Naive thymus-derived CD4-positive, alpha-beta T cell (primary cell): ENCODE measurements around the gene CCDC187. TPM values are rescaled to one million over a fixed set of nuclear protein-coding genes. Genes with fewer than 3 reads are reported as not detected.
A peak's percentile ranks its signal among the peaks of the same experiment; 100 is the strongest.

Experiments
- ATAC-seq: fragments of 150-1000 bp; cut with Tn5 transposase; 2 replicates; pipeline ENCODE4 v1.10.0; 2021; ENCODE audit warnings: mild to moderate bottlenecking, moderate library complexity
- CTCF ChIA-PET: fragments of 350-600 bp; sonication (Branson Sonifier 250); formaldehyde crosslinking; loops from one replicate; lab custom pipeline; 2021; ENCODE audit warnings: antibody characterized with exemption; lab: Charles Lee
- POLR2A ChIA-PET: fragments of 350-600 bp; sonication (Branson Sonifier 250); formaldehyde crosslinking; loops from one replicate; lab custom pipeline; 2021; ENCODE audit warnings: antibody characterized with exemption, inconsistent platforms; lab: Charles Lee
- DNase-seq, 9 donors: peaks; one replicate each; pipeline versions ENCODE4 v3.0.0 to v3.0.0-alpha.2; 2020 to 2022; ENCODE audit warnings: mixed read lengths in 1 of 9
- H3K27ac ChIP-seq: one replicate; pipeline ENCODE4 v1.7.0; 2013; ENCODE audit warnings: mild to moderate bottlenecking, low read depth, low read length, moderate library complexity
- H3K27me3 ChIP-seq, 2 donors: one replicate each; pipeline ENCODE4 v1.7.0; 2013; ENCODE audit warnings: low read length in 2 of 2, mild to moderate bottlenecking in 2 of 2, moderate library complexity in 2 of 2; ENCODE audit not compliant: control insufficient read depth in 2 of 2, insufficient read depth in 2 of 2
- H3K36me3 ChIP-seq, 3 experiments: 1 replicate in 2 of 3; 2 replicates in 1 of 3; pipeline ENCODE4 v1.7.0; 2013; ENCODE audit warnings: low read length in 3 of 3, mild to moderate bottlenecking in 3 of 3, moderate library complexity in 1 of 3; ENCODE audit not compliant: insufficient read depth in 3 of 3, control insufficient read depth in 2 of 3
- H3K4me1 ChIP-seq, 2 donors: one replicate each; pipeline ENCODE4 v1.7.0; 2013; ENCODE audit warnings: low read length in 2 of 2, mild to moderate bottlenecking in 2 of 2, moderate library complexity in 1 of 2; ENCODE audit not compliant: control insufficient read depth in 2 of 2, insufficient read depth in 2 of 2
- H3K4me3 ChIP-seq: 2 replicates; pipeline ENCODE4 v1.7.0; 2013; ENCODE audit warnings: mild to moderate bottlenecking, low read length
- H3K9me3 ChIP-seq, 3 experiments: 1 replicate in 2 of 3; 2 replicates in 1 of 3; pipeline ENCODE4 v1.7.0; 2013; ENCODE audit warnings: low read length in 3 of 3; ENCODE audit not compliant: control insufficient read depth in 2 of 3
- H3K27ac Mint-ChIP-seq, 9 donors: one replicate each; pipeline ENCODE4 v1.8.0; 2020 to 2022; ENCODE audit warnings: mixed read lengths in 9 of 9, mild to moderate bottlenecking in 8 of 9, moderate library complexity in 5 of 9, inconsistent platforms in 2 of 9
- H3K27me3 Mint-ChIP-seq, 5 donors: one replicate each; pipeline ENCODE4 v1.8.0; 2021 to 2022; ENCODE audit warnings: mixed read lengths in 5 of 5, mild to moderate bottlenecking in 1 of 5
- H3K36me3 Mint-ChIP-seq, 5 donors: one replicate each; pipeline ENCODE4 v1.8.0; 2020 to 2022; ENCODE audit warnings: mixed read lengths in 5 of 5, mild to moderate bottlenecking in 3 of 5, inconsistent platforms in 1 of 5
- H3K4me1 Mint-ChIP-seq, 7 donors: one replicate each; pipeline ENCODE4 v1.8.0; 2020 to 2022; ENCODE audit warnings: mixed read lengths in 7 of 7, mild to moderate bottlenecking in 3 of 7, inconsistent platforms in 1 of 7
- H3K4me3 Mint-ChIP-seq, 10 donors: one replicate each; pipeline ENCODE4 v1.8.0; 2020 to 2022; ENCODE audit warnings: mild to moderate bottlenecking in 10 of 10, mixed read lengths in 10 of 10, moderate library complexity in 6 of 10, inconsistent platforms in 2 of 10
- H3K9me3 Mint-ChIP-seq, 11 donors: one replicate each; pipeline ENCODE4 v1.8.0; 2020 to 2022; ENCODE audit warnings: mixed read lengths in 11 of 11, mild to moderate bottlenecking in 4 of 11, inconsistent platforms in 1 of 11, moderate library complexity in 1 of 11
- intact Hi-C, 2 donors: fragments of 100-400 bp; cut with micrococcal nuclease; formaldehyde crosslinking; loops; one replicate each; pipeline ENCODE4 v1.15.1; 2023
- polyA plus RNA-seq, 2 donors: library from polyadenylated mRNA; unstranded; fragments of 300-500 nt; fragmentation: Illumina TruSeq; gene quantifications; one replicate each; pipeline ENCODE4 v1.2.3, GENCODE V29; 2021
- total RNA-seq, 6 experiments: library from RNA in 5 of 6; stranded (reverse) in 5 of 6; gene quantifications; 1 replicate in 5 of 6; 2 replicates in 1 of 6; pipeline ENCODE4 v1.2.3 and lab custom pipeline; 2021 to 2026

CCDC187 gene
- total and polyA plus RNA-seq, 7 experiments from 2014 or later, result 0.10 TPM; not detected in 6

GRCh38 chr9:136258786-136259516 lies 44.9 kb downstream of the CCDC187 start:
- Histone ChIP-seq H3K27ac (no peak overlapping the region), H3K27me3 (no peaks in the 10 kb centered on the region), H3K36me3 (no peaks in the 10 kb centered on the region), H3K4me3 (no peak overlapping the region), H3K4me1 (no peaks in the 10 kb centered on the region), H3K9me3 (no peaks in the 10 kb centered on the region)
- DNase-seq (no peak), ATAC-seq (no peak)
- POLR2A ChIA-PET, result no interaction called here
- H3K27me3 Mint-ChIP-seq, result no peaks in the 10 kb centered on the region
- intact Hi-C loops, result no loop called here
- H3K9me3 Mint-ChIP-seq, result no peaks in the 10 kb centered on the region
- H3K27ac Mint-ChIP-seq, result no peak overlapping the region
- CTCF ChIA-PET, result no interaction called here
- H3K4me1 Mint-ChIP-seq, result no peaks in the 10 kb centered on the region
- no peak overlapping the region for H3K4me3 Mint-ChIP-seq
- no peaks in the 10 kb centered on the region for H3K36me3 Mint-ChIP-seq

DNA sequence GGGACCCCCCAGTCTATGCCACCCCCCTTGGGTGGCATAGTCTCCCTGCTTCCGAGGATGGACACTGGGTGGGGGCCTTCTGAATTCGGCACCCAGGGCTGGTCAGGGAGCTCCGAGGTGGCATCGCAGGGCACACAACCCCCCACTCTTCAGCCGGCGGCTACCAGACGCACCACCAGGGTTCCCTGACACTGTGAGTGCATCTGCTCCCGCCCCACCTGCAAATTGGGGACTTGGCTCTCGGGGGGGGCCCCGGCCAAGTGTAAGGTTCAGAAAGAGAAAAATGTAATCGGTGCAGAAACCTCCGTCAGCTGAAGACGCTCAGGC lies 45.6 kb downstream of the CCDC187 start:
- Histone ChIP-seq H3K4me1 (no peaks in the 10 kb centered on the region), H3K9me3 (no peaks in the 10 kb centered on the region), H3K27me3 (no peaks in the 10 kb centered on the region), H3K36me3 (no peaks in the 10 kb centered on the region), H3K4me3 (no peak overlapping the region), H3K27ac (no peak overlapping the region)
- DNase-seq (no peak), ATAC-seq (no peak)
- no peaks in the 10 kb centered on the region for H3K36me3 Mint-ChIP-seq
- intact Hi-C loops, result no loop called here
- H3K4me1 Mint-ChIP-seq, result no peaks in the 10 kb centered on the region
- no peak overlapping the region for H3K27ac Mint-ChIP-seq
- ChIA-PET POLR2A (no interaction called here), CTCF (no interaction called here)
- no peaks in the 10 kb centered on the region for H3K9me3 Mint-ChIP-seq
- H3K4me3 Mint-ChIP-seq, result no peak overlapping the region
- no peaks in the 10 kb centered on the region for H3K27me3 Mint-ChIP-seq

DNA sequence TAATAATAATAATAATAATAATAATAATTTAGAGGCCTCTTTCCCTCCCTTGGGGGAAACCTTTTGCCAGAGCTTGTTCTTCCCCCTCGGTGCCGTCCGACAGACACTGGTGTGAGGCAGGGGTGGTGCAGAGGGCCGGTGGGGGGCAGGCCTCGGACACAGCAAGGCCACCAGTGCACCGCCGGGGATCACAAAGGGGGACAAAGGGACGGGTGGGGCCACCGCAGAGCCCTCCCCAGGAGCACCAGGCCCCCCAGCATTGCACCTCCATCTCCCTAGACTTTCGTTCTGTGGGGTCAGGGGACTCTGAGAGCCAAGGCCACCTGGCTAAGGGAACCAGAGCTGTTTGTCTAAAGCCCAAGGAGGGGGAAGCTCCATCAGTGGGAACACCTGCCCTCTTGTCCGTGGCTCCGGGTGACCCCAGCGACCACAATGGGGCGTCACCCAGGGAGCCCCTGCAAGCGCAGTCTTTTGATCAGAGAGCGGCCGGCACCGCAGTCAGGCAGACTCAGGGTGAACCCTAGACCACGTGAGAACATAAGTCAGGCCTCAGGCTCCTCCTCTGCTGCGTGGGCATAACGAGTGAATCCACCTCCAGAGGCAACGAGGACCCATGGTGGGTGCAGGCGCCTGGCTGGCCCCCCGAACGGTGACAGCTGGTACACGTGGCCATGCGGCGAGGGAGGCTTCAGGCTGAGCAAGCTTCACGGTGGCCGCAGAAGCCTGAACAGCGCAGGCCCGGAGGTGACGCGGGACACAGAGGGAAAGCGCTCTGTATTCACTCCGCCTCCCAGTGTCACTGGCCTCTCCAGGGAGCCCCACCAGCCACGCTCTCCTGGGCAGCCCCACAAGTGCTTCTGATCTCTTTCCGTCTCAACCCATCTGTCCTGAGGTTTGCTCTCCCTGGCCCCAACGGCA lies 46.3 kb downstream of the CCDC187 start:
- H3K27me3 ChIP-seq, result no peaks in the 10 kb centered on the region
- H3K36me3 Mint-ChIP-seq, result no peaks in the 10 kb centered on the region
- CTCF ChIA-PET, result interaction anchor here (0.6 kb wide), 2 partner anchors 12 to 24 kb away, joined by 3 read pairs; no protein-coding TSS in a partner anchor

GRCh38 chr9:136255896-136256890 lies 47.7 kb downstream of the CCDC187 start:
- POLR2A ChIA-PET, result interaction anchor here (1.3 kb wide), 1 partner anchor 11 kb away, joined by 5 read pairs; no protein-coding TSS in a partner anchor
- H3K9me3 Mint-ChIP-seq, result no peaks in the 10 kb centered on the region
- intact Hi-C loops, result no loop called here
- CTCF ChIA-PET, result no interaction called here
- H3K36me3 ChIP-seq, result no peaks in the 10 kb centered on the region
- no peaks in the 10 kb centered on the region for H3K4me1 ChIP-seq
- no peaks in the 10 kb centered on the region for H3K36me3 Mint-ChIP-seq
- H3K4me3 Mint-ChIP-seq, result no peak overlapping the region
- H3K27ac Mint-ChIP-seq, result peak overlapping the region in 1 of 9 donors; percentile 12
- no peak for DNase-seq
- H3K4me3 ChIP-seq, result no peak overlapping the region
- no peaks in the 10 kb centered on the region for H3K9me3 ChIP-seq
- no peaks in the 10 kb centered on the region for H3K4me1 Mint-ChIP-seq
- H3K27me3 ChIP-seq, result no peaks in the 10 kb centered on the region
- H3K27ac ChIP-seq, result no peak overlapping the region
- no peaks in the 10 kb centered on the region for H3K27me3 Mint-ChIP-seq
- no peak for ATAC-seq

More for the DNA sequence above, 46.3 kb downstream of the CCDC187 start:
- H3K9me3 Mint-ChIP-seq, result no peaks in the 10 kb centered on the region
- POLR2A ChIA-PET, result interaction anchor here (1.3 kb wide), 1 partner anchor 9 kb away, joined by 5 read pairs; no protein-coding TSS in a partner anchor
- no peaks in the 10 kb centered on the region for H3K27me3 Mint-ChIP-seq
- H3K4me3 Mint-ChIP-seq, result no peak overlapping the region
- ATAC-seq (no peak), DNase-seq (no peak)
- intact Hi-C loops, result no loop called here
- no peaks in the 10 kb centered on the region for H3K4me1 ChIP-seq
- no peaks in the 10 kb centered on the region for H3K4me1 Mint-ChIP-seq
- H3K27ac ChIP-seq, result no peak overlapping the region
- H3K27ac Mint-ChIP-seq, result no peak overlapping the region
- H3K4me3 ChIP-seq, result no peak overlapping the region
- no peaks in the 10 kb centered on the region for H3K36me3 ChIP-seq
- H3K9me3 ChIP-seq, result no peaks in the 10 kb centered on the region

- DNase-seq (no peak), ATAC-seq (no peak)
- Mint-ChIP-seq H3K36me3 (no peaks in the 10 kb centered on the region), H3K27me3 (no peaks in the 10 kb centered on the region), H3K27ac (no peak overlapping the region), H3K4me1 (no peaks in the 10 kb centered on the region), H3K9me3 (no peaks in the 10 kb centered on the region), H3K4me3 (no peak overlapping the region)
- Histone ChIP-seq H3K27me3 (no peaks in the 10 kb centered on the region), H3K27ac (no peak overlapping the region), H3K4me3 (no peak overlapping the region), H3K4me1 (no peaks in the 10 kb centered on the region), H3K9me3 (no peaks in the 10 kb centered on the region), H3K36me3 (no peaks in the 10 kb centered on the region)
- intact Hi-C loops, result no loop called here
- POLR2A ChIA-PET, result no interaction called here
- CTCF ChIA-PET, result no interaction called here
These were observed 48.7 kb downstream of the CCDC187 start for GRCh38 chr9:136255166-136255538.

DNA sequence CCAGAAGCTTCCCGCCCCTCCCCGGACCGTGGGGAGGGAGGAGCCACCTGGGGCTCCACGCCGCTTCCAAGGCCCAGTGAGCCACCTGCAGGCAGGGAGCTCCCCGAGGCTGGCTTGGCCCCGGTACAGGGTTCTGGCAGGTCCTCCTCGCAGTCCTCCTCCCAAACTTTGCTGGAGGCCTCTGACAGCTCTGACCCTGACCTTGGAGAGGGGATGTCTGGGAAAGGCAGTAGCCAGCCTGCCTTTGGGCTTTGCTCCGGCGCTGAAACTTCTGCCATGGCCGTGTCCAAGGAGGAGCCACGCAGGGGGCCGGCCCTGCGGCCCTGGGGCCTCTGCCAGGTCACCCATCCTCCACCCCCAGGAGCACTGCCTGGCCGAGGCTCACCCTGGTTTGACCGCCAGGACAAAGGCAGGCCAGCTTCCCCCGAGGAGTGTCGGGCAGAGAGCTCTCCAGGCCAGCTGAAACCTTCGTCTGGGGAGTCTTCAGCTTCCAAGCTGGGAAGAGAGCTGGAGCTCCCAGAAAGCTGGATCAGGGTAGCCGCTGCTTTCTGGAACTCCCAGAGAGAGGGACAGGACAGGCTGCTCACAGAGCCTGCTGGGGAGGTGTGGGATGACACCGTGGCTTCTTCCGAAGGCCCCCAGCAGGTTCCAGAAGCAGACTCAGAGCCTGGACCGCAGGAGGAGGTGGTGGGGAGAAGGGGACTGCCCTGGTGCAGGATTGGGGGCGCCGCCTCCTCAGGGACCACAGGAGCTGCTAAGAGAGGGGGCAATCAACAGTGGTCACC lies 49.3 kb downstream of the CCDC187 start:
- no peaks in the 10 kb centered on the region for H3K4me1 Mint-ChIP-seq
- no peaks in the 10 kb centered on the region for H3K36me3 Mint-ChIP-seq
- no peak overlapping the region for H3K4me3 Mint-ChIP-seq
- H3K9me3 ChIP-seq, result no peaks in the 10 kb centered on the region
- H3K27ac ChIP-seq, result no peak overlapping the region
- intact Hi-C loops, result no loop called here
- ATAC-seq (no peak), DNase-seq (no peak)
- H3K9me3 Mint-ChIP-seq, result no peaks in the 10 kb centered on the region
- ChIA-PET CTCF (no interaction called here), POLR2A (no interaction called here)
- H3K27me3 ChIP-seq, result no peaks in the 10 kb centered on the region
- H3K27ac Mint-ChIP-seq, result no peak overlapping the region
- no peak overlapping the region for H3K4me3 ChIP-seq
- H3K27me3 Mint-ChIP-seq, result no peaks in the 10 kb centered on the region
- H3K4me1 ChIP-seq, result no peaks in the 10 kb centered on the region
- no peaks in the 10 kb centered on the region for H3K36me3 ChIP-seq
